Superior temporal gyrus (tissue), 1 donor: ENCODE results near the gene SSPN.
A peak's percentile ranks its signal among the peaks of the same experiment; 100 is the strongest.

ENCODE experiments used
- DNase-seq: peaks from one replicate; pipeline ENCODE4 v3.0.0-alpha.2; 2016; ENCODE audit errors: extremely low spot score

SSPN gene

DNA sequence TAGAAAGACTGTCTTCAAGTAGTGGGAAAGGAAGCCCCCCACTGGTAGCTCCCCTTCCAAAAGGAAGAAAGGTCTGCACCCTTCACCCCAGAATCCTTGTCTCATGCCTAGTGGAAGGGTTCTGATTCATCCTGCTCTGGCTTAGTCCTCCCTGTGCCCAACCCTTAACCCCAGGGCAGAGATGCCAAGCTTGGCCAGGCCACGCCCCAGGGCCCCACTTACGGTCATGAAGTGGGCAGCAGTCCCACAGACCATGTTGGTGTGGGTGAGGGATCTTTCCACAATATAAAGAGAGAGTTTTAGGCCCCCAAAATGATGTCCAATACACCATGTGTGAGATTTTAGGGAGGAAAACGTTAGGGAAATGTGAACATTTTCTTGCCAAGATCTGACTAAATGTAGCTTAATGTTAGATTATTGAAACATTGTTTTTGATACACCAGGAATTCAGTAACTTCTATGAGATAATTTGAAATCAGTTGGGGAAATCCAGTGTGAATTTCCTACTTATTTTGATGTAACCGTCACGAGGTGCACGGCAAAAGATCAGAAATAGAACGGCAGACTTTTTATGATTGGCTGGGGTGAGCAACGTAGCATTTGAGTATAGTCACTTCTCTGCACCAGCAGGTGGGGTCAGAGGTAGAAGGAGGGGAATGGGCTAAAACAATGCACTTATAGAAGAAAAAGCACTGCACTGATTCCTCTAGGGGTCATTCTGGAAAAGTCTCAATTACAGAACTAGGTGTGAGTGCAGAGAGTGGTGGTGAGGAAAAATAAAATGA, 8.2 kb upstream of the SSPN start:
- no peak for DNase-seq

DNA sequence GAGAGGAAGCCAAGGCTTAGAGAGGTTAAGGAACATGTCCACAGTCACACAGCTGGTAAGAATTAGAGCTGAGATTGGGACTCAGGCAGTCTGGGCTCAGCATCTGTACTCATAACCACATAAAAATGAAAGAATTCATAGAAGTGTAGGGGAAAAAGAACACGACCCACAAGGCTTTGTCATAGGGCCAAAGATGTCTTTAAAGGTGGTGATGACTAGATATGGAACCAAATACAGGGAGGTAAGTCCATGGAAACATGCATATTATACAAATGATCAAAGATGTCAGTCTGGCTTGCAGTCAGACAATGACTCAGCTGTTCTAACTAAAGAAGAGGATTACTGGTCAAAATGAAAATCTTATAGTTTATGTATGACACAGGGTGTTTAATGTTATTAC, 7.2 kb upstream of the SSPN start:
- no peak for DNase-seq

DNA sequence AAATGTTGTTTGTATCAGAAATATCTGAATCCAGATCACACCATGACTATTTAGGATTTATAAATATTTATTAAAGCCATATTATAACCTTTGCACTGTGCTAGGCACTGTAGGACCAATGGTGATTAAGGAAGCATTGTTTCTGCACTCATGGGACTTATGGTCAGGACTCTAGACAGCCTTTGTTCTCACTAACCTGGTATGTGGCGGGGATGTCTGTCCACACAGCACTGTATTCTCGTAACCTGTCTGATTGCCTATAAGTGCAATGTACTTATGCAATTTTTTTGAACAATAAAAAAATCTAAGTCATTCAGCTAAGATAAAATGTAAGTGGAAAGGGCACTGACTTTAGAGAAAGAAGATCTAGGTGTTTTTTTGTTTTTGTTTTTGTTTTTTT, 6.7 kb upstream of the SSPN start:
- no peak for DNase-seq

DNA sequence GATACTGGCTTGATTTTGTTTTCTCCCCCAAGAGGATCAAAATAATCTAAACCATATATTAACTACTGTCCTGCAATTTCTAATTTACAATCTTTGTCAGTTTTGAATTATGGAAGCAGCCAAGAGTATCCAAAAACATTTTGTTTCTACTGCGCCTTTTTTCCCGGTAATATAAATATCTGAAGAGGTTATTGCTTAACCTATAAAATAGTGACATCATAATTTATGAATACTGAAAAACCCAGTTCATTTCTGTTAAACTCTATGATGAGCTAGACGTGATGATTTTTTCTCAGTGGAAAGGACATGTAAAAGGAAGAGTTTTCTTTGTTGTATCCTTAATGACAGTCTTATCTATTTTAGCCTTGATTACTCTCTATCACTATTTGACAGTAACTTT, 3.2 kb upstream of the SSPN start:
- DNase-seq, result no peak

DNA sequence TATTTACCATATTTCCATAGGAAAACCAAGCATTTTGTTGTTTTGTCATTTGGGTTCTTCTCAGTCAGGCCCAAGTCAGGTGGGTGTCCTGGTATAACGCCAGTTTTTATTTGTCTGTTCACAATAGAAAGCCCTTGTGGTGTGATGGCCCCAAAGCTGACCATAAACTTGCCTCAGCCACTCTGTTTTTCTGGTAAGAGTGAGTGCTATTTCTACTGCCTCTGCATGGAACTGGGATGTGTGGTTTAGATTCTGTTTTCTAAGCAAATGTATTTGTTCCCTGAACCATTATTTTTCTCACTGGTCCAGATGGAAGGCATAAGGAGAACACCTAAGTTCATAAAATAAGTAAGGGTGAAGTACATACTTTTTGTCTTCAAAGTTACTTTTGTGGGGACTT, 1.8 kb upstream of the SSPN start:
- DNase-seq, result no peak

DNA sequence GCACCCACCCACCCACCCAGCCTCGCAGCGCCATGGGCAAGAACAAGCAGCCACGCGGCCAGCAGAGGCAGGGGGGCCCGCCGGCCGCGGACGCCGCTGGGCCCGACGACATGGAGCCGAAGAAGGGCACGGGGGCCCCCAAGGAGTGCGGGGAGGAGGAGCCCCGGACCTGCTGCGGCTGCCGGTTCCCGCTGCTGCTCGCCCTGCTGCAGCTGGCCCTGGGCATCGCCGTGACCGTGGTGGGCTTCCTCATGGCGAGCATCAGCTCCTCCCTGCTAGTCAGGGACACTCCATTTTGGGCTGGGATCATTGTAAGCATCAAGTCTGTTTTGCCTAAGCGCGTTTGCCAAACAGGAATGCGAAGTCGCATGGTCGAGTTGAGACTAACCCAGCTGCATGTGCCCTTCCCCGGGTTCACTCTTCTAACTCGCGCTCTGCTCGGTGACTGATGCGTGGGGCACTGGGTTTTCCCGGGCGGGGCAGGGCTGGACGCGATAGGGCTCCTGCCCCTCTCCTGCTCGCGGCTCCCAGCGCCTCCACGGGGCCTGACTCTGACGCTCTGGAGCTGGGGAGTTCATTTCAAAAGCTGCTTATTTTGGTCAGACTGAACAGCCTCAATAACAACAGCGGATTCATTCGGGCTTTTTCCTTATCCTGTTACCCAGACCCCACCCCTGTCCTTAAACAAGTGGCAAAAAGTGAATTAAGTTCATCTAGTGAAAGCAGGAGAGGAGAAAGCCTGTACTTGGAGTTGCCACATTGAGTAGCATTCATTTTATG, 458 bp downstream of the SSPN start:
- peak; percentile 82 for DNase-seq

DNA sequence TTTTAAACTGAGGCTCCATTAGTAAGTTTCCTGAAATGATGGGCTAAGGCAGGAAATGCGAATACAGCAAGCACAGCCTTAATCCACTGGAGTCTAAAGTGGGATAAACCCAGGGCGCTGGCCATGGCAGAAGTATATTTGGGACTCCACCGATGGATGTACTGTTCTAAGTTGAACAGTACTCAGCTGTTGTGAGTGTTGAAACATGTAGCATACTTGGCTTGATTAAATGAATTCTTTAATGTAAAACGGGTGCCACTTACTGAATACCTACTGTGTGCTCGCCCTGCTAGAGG, 996 bp downstream of the SSPN start:
- no peak for DNase-seq

DNA sequence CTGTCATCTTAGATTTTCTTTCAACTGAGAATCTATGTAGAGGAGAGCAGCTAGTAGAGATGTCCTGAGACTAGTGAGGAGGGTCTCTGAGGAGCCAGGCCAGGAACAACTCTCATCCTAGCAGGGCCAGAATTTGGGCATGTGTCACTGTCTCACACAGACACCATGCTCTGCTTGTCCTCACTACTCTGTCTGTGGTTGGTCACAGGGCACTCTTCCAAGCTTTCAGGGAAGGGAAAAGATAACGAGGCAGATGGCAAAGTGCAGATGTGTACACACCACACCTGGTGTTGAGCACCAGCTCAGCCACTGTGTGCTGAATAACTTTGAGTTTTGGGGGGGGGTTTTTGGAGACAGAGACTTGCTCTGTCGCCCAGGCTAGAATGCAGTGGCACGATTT, 2.5 kb downstream of the SSPN start:
- DNase-seq, result no peak

DNA sequence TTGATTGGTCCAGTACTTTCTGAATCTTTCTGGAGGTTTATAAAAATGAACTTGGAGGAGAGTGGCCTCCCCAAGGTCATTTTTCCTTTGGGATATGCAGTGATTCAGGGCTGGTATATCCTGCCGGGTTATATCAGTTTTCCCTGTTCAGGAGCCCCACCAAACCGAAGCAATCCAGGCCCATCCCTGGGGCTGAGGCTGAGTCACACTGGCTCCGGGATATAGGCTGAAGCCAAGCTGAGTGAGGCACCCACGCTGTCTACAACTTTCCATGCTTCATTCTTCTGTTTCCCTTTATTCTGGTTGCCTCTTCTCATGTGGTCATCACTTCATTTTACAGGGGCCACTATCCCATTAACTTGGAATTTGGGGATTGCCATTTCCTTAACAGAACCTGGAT, 3.4 kb downstream of the SSPN start:
- DNase-seq, result no peak

DNA sequence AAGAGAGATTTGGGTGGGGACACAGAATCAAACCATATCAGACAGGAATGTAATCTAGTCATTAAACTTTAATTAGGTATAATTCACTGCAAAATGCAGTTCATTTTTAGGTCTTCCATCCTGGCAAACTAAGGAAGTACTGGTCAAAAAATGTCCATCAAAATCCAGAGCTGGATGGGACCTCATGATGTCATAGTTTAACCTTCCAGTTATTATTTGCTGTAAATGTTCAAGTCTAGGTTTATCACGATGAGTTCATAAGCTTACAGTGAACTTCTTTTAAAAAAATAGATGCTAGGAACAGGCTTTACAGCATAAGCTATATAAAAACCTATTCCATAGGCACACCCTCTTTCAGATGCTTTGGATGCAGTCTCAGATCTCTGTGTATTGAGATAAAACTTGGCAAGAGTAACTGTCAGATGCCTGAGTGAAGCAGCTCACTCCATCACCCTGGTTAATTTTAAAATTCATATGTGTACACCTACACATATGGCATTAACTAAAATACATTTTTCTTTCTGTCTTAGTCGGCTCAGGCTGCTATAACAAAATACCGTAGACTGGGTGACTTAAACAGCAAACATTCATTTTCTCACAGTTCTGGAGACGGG, 7.9 kb downstream of the SSPN start:
- DNase-seq, result peak; percentile 55

DNA sequence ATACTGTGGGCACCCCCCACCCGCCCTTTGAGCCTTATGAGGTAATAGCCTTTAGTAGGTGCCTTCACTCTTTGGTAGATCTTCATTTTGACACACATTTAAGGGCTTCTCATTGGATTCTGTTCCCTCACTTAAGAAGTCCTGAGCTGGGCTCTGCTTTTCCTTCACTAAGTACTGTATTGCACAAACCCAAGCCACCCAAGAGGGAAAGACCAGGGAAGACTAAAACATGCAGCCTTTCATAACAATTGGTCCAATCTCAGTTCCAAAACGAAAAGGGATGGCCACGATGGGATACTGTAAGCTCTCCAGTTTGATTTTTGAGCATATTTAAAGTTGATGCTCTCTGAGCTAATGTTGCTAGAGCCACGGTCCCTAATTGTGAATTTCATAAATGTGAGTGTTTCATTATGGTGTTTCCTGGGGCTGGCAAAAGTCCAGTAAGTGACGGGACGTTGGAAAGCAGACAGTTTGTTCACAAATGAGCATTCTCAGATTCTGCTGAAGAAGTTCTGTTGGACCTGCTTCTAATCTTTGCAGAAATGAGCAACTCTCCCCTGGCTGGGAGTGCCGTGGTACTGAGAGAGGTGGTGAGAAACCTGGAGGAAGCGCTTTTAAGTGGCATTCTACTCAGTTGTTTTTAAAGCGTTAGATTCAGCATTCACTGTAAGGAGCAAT, 9.4 kb downstream of the SSPN start:
- peak; percentile 58 for DNase-seq

DNA sequence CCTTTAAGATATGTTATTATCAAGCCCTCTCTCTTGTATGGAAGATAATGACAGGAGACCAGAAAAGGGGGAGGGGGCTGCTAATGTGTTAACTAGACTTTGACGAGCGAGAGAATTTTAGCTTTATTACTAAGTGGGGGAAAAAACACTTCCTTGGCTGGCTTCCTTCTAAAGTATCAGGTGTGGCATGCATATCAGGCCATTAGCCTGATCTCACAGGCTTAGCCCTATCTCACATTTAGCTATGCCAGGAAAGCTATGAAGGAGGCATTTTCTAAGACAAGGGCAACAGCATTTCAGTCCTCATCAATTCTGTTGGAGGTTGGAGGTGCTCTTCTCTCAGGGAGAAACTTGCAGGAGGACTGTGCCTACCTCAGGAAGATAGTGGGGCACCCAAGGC, 9.9 kb downstream of the SSPN start:
- no peak for DNase-seq

DNA sequence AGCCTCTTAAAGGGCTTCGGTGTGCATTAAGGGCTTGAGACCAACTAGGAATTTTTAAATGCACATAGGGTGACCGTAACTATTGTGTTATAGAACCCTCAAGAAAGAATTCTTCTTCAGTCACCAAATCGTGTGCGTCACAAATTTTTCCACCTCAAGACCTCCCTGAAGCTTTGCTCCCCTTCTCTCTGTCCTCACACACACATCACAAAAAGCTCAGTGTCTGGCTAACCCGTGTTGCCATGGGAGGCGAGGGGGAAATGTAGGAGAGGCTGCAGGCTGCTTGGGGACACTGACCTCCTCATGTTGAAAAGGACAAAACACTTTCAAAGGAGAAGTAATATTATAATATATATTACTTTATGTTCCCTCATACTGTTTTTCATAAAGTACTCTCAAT, 10.6 kb downstream of the SSPN start:
- DNase-seq, result no peak

DNA sequence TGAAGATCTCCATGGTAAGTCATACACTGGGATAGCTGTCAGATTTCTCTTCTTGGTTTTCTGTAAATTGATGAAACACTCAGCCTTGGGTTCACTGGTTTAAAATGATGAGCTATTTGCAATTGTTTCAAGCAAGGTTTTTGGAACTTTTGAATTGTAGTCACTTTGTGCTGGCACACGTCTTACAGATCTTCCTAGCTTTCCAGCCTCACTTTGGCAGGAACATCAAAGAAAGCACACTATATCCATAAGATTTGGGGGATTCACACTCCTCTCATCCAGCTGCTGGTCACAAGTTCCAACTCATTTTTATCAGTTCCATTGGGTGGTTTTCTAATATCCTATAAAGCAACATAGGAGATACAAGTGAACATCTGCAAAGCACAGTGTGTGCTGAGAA, 16.0 kb downstream of the SSPN start:
- DNase-seq, result no peak

DNA sequence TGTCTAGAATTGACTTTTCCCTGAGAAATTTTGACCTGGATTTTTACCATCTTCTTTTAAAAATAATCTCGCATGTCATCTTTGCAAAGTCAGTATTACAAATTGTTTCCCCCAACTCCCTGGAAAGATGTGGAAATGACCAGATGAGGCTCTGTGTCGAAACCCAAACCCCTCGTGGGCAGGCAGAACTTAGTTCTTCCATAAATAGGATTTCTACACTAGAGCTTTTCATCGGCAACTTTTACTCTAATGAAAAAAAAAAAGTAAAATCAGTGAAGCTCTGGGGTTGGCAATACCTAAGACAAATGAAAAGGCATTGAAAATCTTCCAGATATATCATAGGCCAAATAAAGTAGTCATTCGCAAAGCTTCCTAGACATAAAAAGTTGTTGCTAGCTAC, 17.0 kb downstream of the SSPN start:
- no peak for DNase-seq

DNA sequence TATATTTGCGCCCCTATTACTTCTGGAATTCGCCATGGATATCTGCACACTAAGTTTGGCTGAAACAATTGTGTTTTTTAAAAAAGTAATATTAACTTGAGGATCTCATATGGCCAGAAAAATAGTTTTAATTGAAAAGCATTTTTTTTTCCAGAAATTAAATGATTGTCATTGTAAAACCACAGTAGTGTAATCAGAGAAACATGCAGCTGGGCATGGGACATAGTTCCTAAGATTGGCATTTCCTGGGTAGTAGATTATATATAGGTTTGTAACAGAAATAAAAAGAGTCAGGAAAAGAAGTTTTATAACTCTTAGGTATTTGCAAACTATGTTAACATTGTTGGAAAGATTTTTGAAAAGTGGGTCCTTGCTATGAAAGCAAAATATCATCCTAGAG, 17.6 kb downstream of the SSPN start:
- DNase-seq, result no peak

DNA sequence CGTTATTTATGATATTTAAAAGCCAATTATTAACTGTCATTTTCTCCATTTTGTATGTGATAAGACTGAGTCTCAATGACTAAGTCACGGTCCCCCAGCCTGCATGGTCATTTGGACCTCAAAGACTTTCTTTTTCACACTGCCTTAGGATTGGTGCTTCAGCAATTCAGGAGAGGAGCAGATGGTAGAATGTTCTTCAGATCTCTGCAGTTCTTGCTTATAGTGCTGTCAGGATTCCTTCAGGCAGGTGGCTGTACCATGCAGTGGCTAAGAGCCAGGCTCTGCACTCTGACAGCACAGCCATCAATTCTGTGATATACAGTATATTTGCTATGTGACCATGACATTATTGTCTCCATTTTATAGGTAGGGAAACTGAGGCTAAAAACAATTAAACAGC, 18.7 kb downstream of the SSPN start:
- no peak for DNase-seq

DNA sequence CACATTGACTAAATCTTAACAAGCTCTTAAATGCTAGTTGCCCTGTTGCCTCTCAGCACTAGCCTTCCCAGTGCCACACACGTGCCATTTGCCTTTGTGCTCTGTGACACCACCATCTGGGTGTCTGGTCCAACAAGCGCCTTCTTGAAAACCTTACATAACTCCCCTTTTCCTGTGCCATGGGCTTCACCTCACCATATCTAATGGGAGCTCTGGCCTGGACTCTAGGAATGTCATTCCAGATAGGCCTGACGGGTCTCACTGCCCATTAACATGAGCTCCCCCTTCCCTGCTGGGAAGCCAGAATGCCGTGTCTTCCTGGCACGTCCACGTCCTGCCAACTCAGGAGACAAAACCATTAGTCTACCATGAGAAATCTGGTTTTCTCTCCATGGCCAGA, 24.4 kb downstream of the SSPN start:
- DNase-seq, result no peak

DNA sequence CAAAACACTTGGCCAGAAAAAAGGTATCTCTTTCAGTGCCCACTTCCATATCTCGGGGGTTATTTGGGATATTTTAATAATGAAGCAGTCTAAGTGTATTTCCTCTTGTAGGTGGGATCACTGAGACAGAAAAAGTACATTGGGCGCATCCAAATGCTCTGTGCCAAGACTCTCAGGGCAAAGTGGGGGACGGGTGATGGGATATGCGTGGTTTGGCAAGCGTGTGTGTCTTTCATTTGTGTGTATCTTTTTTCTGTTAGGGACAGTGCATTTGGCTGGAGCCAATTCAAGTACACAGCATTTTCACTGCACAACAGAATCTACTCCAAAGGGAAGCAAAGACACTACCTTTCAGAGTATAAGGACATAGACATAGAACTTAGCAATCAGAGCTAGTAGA, 29.3 kb downstream of the SSPN start:
- DNase-seq, result no peak

DNA sequence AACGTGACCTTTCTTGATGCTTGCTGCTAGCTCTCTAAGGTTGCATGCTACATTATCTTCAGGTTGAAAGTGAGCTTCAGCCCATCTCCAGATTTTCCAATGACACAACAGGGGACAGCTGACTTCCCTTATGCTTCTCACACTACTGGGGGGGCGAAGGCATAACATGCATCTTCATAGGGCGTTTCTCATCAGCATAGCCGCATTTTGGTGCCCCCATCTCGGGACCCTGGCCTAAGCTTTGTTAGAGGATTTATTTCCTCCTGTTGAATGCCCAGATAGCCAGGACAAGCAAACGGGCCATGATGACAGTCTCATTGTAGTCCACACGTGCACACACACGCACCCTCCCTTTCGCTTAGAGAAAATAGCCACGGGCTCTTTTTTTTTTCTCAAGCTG, 30.7 kb downstream of the SSPN start:
- peak; percentile 71 for DNase-seq

DNA sequence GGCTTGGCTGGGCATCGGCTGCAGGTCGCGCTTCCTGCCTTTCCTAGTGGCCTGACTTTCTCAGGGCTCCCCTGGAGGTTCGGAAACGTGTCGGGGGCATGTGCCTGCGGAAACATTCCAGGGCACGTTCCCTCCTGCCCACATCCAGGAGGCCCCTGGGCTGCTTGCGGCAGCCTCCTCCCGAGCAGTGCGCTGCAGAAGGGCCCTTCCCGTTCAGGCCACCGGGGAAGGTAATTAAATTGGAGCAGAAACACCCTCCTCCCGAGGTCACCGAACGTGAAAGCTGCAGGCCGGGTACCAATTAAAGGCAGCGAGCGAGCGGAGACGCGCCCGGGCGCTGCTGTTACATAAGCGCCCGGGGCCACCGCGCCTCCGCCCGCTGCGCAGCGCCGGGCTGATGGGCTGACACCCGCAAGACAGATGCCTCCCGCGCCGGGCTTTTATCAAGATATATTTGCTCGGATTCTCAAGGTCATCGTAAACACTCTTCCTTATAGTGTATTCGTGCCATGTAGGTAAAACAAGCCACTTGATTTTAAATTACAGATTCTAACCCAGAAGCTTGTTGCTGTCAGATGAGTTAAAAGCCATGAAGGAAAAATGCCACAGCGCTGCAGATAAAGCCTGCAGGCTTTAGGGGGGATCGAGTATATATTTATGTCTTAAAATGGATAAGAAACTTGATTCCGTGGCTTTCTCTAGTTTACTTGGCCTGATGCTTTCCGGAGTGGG, 31.4 kb downstream of the SSPN start:
- DNase-seq, result peak; percentile 83

DNA sequence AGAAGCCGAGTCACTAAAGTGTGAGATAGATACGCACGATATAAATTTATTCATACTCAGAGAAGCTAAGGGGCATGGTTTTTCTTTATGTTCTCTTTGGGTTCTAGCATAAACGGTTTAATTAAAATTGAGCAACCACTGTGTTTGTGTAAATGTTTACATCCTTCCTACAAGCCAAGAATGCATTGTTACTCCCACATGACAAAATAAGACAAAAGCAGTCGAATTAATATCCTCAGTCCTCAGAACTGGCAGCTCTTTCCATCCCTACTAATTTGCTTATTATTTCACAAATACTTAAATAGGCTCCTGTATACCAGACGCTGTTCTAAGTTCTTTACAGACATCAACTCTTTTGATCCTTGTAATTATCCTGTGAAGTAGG, 32.0 kb downstream of the SSPN start:
- DNase-seq, result no peak
